AG10803 (cell line): ENCODE data around the gene CAVIN1.
"Not testable (repeated sequence)": the region's sequence is repeated elsewhere in the genome, so short reads cannot be mapped to it uniquely, and the experiment has no call there.

Experiments
- DNase-seq: peaks from one replicate; pipeline ENCODE4 v3.0.0; 2010; ENCODE audit warnings: low read depth
- H3K4me3 ChIP-seq: 2 replicates; pipeline ENCODE4 v1.5.1; 2011; ENCODE audit warnings: mild to moderate bottlenecking, low read length, control low read depth
- CTCF ChIP-seq: conservative IDR thresholded peaks from 2 replicates; pipeline ENCODE4 v1.5.1; 2011; ENCODE audit warnings: mild to moderate bottlenecking, low read length, control low read depth, inconsistent platforms

Gene CAVIN1

GRCh38 chr17:42424991-42425610 is 2.0 kb upstream of the CAVIN1 start:
- no peak for TF ChIP-seq CTCF
- H3K4me3 ChIP-seq = 0 out of 2 replicates have a peak overlapping the region, but pooled peaks have one; percentile 7
- peak; percentile 78 for DNase-seq

GRCh38 chr17:42423766-42424165 is 710 bp upstream of the CAVIN1 start:
- peak overlapping the region; percentile 51 for H3K4me3 ChIP-seq
- no peak for TF ChIP-seq CTCF
- DNase-seq = no peak

- TF ChIP-seq CTCF = no peak
- H3K4me3 ChIP-seq = peak overlapping the region; percentile 99
- DNase-seq = no peak
Observed at GRCh38 chr17:42422412-42422957, 571 bp downstream of the CAVIN1 start.

- DNase-seq = peak; percentile 68
- peak overlapping the region; percentile 99 for H3K4me3 ChIP-seq
- no peak for TF ChIP-seq CTCF
Observed at GRCh38 chr17:42421507-42422338, 1.3 kb downstream of the CAVIN1 start.

- no peak for TF ChIP-seq CTCF
- DNase-seq = no peak
- H3K4me3 ChIP-seq = peak overlapping the region; percentile 99
Observed at GRCh38 chr17:42421136-42421506, 1.9 kb downstream of the CAVIN1 start.

- not testable (repeated sequence) for DNase-seq, H3K4me3 ChIP-seq
Observed at GRCh38 chr17:42417981-42418380, 5.1 kb downstream of the CAVIN1 start.

- no peak overlapping the region for H3K4me3 ChIP-seq
- TF ChIP-seq CTCF = no peak
- DNase-seq = no peak
Observed at GRCh38 chr17:42414704-42415409, 8.2 kb downstream of the CAVIN1 start.
